SK-N-SH treated with all-trans-retinoic acid at 6 μM for 48 hours (cell line): ENCODE results near the gene CTCF.

Experiments used
- ATAC-seq: fragments of 200-7000 bp; cut with Tn5 transposase; 3 replicates; pipeline ENCODE4 v1.9.1; 2020; ENCODE audit warnings: mild to moderate bottlenecking, moderate library complexity
- ARNTL ChIP-seq: fragments of 450-650 bp; formaldehyde crosslinking; IDR thresholded peaks from 2 replicates; pipeline ENCODE4 v1.5.0; 2020; ENCODE audit warnings: low read depth, mild to moderate bottlenecking, moderate library complexity, borderline replicate concordance
- BACH2 ChIP-seq: fragments of 250-450 bp; sonication (Bioruptor Pico); IDR thresholded peaks from 2 replicates; pipeline ENCODE4 v1.9.0; 2021; ENCODE audit warnings: mild to moderate bottlenecking, borderline replicate concordance
- CREB5 ChIP-seq: fragments of 250-450 bp; sonication (Bioruptor Pico); IDR thresholded peaks from 2 replicates; pipeline ENCODE4 v1.5.1; 2020; ENCODE audit warnings: low read depth, mild to moderate bottlenecking, moderate library complexity
- CSDC2 ChIP-seq: fragments of 250-450 bp; sonication (Bioruptor Pico); IDR thresholded peaks from 2 replicates; pipeline ENCODE4 v1.5.0; 2020; ENCODE audit warnings: mild to moderate bottlenecking, moderate library complexity
- ESRRG ChIP-seq: fragments of 250-450 bp; sonication (Bioruptor Pico); IDR thresholded peaks from 2 replicates; pipeline ENCODE4 v1.6.1; 2021; ENCODE audit warnings: mild to moderate bottlenecking
- GLIS3 ChIP-seq: fragments of 250-450 bp; sonication (Bioruptor Pico); IDR thresholded peaks from 2 replicates; pipeline ENCODE4 v1.5.0; 2020; ENCODE audit warnings: mild to moderate bottlenecking, moderate library complexity
- OSR1 ChIP-seq: fragments of 250-450 bp; sonication (Bioruptor Pico); IDR thresholded peaks from 2 replicates; pipeline ENCODE4 v1.8.0; 2022; ENCODE audit warnings: moderate library complexity, mild to moderate bottlenecking, inconsistent platforms
- PATZ1 ChIP-seq: fragments of 250-450 bp; sonication (Bioruptor Pico); IDR thresholded peaks from 2 replicates; pipeline ENCODE4 v1.8.0; 2020; ENCODE audit warnings: mild to moderate bottlenecking, moderate library complexity, borderline replicate concordance
- POU6F1 ChIP-seq: fragments of 250-450 bp; sonication (Bioruptor Pico); IDR thresholded peaks from 2 replicates; pipeline ENCODE4 v1.8.0; 2021; ENCODE audit warnings: low read depth, mild to moderate bottlenecking, moderate library complexity, borderline replicate concordance
- PPARA ChIP-seq: fragments of 250-450 bp; sonication (Bioruptor Pico); IDR thresholded peaks from 2 replicates; pipeline ENCODE4 v1.5.0; 2020; ENCODE audit warnings: mild to moderate bottlenecking, borderline replicate concordance
- RARB ChIP-seq: fragments of 250-450 bp; sonication (Bioruptor Pico); IDR thresholded peaks from 2 replicates; pipeline ENCODE4 v1.8.0; 2021; ENCODE audit warnings: mild to moderate bottlenecking, moderate library complexity
- SNAI2 ChIP-seq: fragments of 250-450 bp; sonication (Bioruptor Pico); IDR thresholded peaks from 2 replicates; pipeline ENCODE4 v1.5.0; 2020; ENCODE audit warnings: mild to moderate bottlenecking, moderate library complexity
- TCF4 ChIP-seq: fragments of 250-450 bp; sonication (Bioruptor Pico); IDR thresholded peaks from 2 replicates; pipeline ENCODE4 v1.8.0; 2021; ENCODE audit warnings: mild to moderate bottlenecking, moderate library complexity, borderline replicate concordance
- TOX ChIP-seq: fragments of 250-450 bp; sonication (Bioruptor Pico); IDR thresholded peaks from 2 replicates; pipeline ENCODE4 v1.8.0; 2021; ENCODE audit warnings: mild to moderate bottlenecking, moderate library complexity, borderline replicate concordance
- TSHZ2 ChIP-seq: fragments of 250-450 bp; sonication (Bioruptor Pico); IDR thresholded peaks from 2 replicates; pipeline ENCODE4 v1.5.0; 2020; ENCODE audit warnings: mild to moderate bottlenecking, moderate library complexity
- ZC3H10 ChIP-seq: fragments of 250-450 bp; sonication (Bioruptor Pico); IDR thresholded peaks from 2 replicates; pipeline ENCODE4 v1.5.1; 2021; ENCODE audit warnings: mild to moderate bottlenecking, moderate library complexity
- ZFP3 ChIP-seq: fragments of 250-450 bp; sonication (Bioruptor Pico); IDR thresholded peaks from 2 replicates; pipeline ENCODE4 v1.5.0; 2020; ENCODE audit warnings: mild to moderate bottlenecking, moderate library complexity
- ZFP30 ChIP-seq: fragments of 450-650 bp; formaldehyde crosslinking; IDR thresholded peaks from 2 replicates; pipeline ENCODE4 v1.5.0; 2022; ENCODE audit warnings: mild to moderate bottlenecking, moderate library complexity
- ZNF565 ChIP-seq: fragments of 450-650 bp; formaldehyde crosslinking; conservative IDR thresholded peaks from 2 replicates; pipeline ENCODE4 v1.5.0; 2020; ENCODE audit warnings: low read depth, mild to moderate bottlenecking, moderate library complexity
- ZNF70 ChIP-seq: fragments of 450-650 bp; formaldehyde crosslinking; IDR thresholded peaks from 2 replicates; pipeline ENCODE4 v1.5.0; 2020; ENCODE audit warnings: mild to moderate bottlenecking, moderate library complexity
- ZNF8 ChIP-seq: fragments of 450-650 bp; formaldehyde crosslinking; IDR thresholded peaks from 2 replicates; pipeline ENCODE4 v1.5.0; 2020; ENCODE audit warnings: mild to moderate bottlenecking, moderate library complexity

CTCF gene

GRCh38 chr16:67546761-67547422, 15.4 kb upstream of the CTCF start:
- ATAC-seq = peak; percentile 80
- TF ChIP-seq OSR1 (CRISPR knock-in tag) = no peak
- no peak for TF ChIP-seq TCF4 (CRISPR knock-in tag)
- no peak for TF ChIP-seq ZFP30 (CRISPR knock-in tag)
- TF ChIP-seq ESRRG = no peak
- TF ChIP-seq ARNTL (CRISPR knock-in tag) = no peak
- no peak for TF ChIP-seq ZNF70 (CRISPR knock-in tag)
- TF ChIP-seq ZNF8 (CRISPR knock-in tag) = no peak
- TF ChIP-seq TOX (CRISPR knock-in tag) = no peak
- no peak for TF ChIP-seq SNAI2
- TF ChIP-seq ZC3H10 = no peak
- no peak for TF ChIP-seq ZFP3 (CRISPR knock-in tag)
- TF ChIP-seq POU6F1 = no peak
- no peak for TF ChIP-seq RARB (CRISPR knock-in tag)
- no peak for TF ChIP-seq CREB5 (CRISPR knock-in tag)
- no peak for TF ChIP-seq TSHZ2 (CRISPR knock-in tag)
- TF ChIP-seq PPARA = no peak
- TF ChIP-seq PATZ1 (CRISPR knock-in tag) = no peak
- TF ChIP-seq CSDC2 (CRISPR knock-in tag) = no peak

GRCh38 chr16:67547423-67548264, 14.7 kb upstream of the CTCF start:
- ATAC-seq = no peak

More at GRCh38 chr16:67547423-67548264, 14.7 kb upstream of the CTCF start:
- TF ChIP-seq PATZ1 (CRISPR knock-in tag) = no peak
- no peak for TF ChIP-seq POU6F1
- no peak for TF ChIP-seq ESRRG
- no peak for TF ChIP-seq OSR1 (CRISPR knock-in tag)
- TF ChIP-seq GLIS3 = no peak
- TF ChIP-seq BACH2 (CRISPR knock-in tag) = no peak
- TF ChIP-seq ZFP3 (CRISPR knock-in tag) = no peak
- no peak for TF ChIP-seq ZNF565 (CRISPR knock-in tag)
